ENCODE data around the gene RNF213.

GRCh38 chr17:80218391-80218790, 42.3 kb upstream of the RNF213 start:
- TF ChIP-seq EZH2phosphoT487 (IDR thresholded peaks at IDR 0.05; ENCODE audit: borderline replicate concordance, low read length) (no peak), CTCF (conservative IDR thresholded peaks at IDR 0.05; ENCODE audit: low read depth, low read length) (no peak), EZH2 (IDR thresholded peaks at IDR 0.05; ENCODE audit: low read length, unreplicated experiment) (no peak)
